Activated CD4-positive, CD25-positive, alpha-beta regulatory T cell (primary cell): Measurements from ENCODE around the gene GAS7.

Source experiments
- DNase-seq, 4 experiments: peaks; one replicate each; lab custom pipeline; 2025; lab: John Stamatoyannopoulos, UW

GAS7 gene

GRCh38 chr17:10198509-10199249 is at the start of gene GAS7:
GAS7 (minus strand) TSS chr17:10198606.
- no peak for DNase-seq

- DNase-seq = no peak
Observed at GRCh38 chr17:10247810-10248209, 49.4 kb upstream of the GAS7 start.

- no peak for DNase-seq
Observed at GRCh38 chr17:10243883-10244844, 45.8 kb upstream of the GAS7 start.

- no peak for DNase-seq
Observed at GRCh38 chr17:10241781-10242180, 43.4 kb upstream of the GAS7 start.

GRCh38 chr17:10238661-10239060 is 40.3 kb upstream of the GAS7 start:
- DNase-seq = no peak

GRCh38 chr17:10234033-10234432 is 35.6 kb upstream of the GAS7 start:
- no peak for DNase-seq

- DNase-seq = no peak
Observed at GRCh38 chr17:10233161-10233560, 34.8 kb upstream of the GAS7 start.

- DNase-seq = no peak
Observed at GRCh38 chr17:10229181-10229580, 30.8 kb upstream of the GAS7 start.

GRCh38 chr17:10226930-10227695 is 28.7 kb upstream of the GAS7 start:
- DNase-seq = no peak

GRCh38 chr17:10224582-10225195 is 26.3 kb upstream of the GAS7 start:
- no peak for DNase-seq

GRCh38 chr17:10219193-10219592 is 20.8 kb upstream of the GAS7 start:
- no peak for DNase-seq

GRCh38 chr17:10217916-10218315 is 19.5 kb upstream of the GAS7 start:
- DNase-seq = no peak

- no peak for DNase-seq
Observed at GRCh38 chr17:10216213-10216938, 18.0 kb upstream of the GAS7 start.

- DNase-seq = no peak
Observed at GRCh38 chr17:10215286-10215685, 16.9 kb upstream of the GAS7 start.

GRCh38 chr17:10211666-10212065 is 13.3 kb upstream of the GAS7 start:
- DNase-seq = no peak

- DNase-seq = no peak
Observed at GRCh38 chr17:10210151-10210574, 11.8 kb upstream of the GAS7 start.

- no peak for DNase-seq
Observed at GRCh38 chr17:10208604-10209193, 10.3 kb upstream of the GAS7 start.

- DNase-seq = no peak
Observed at GRCh38 chr17:10207153-10207552, 8.7 kb upstream of the GAS7 start.

GRCh38 chr17:10205549-10206185 is 7.3 kb upstream of the GAS7 start:
- no peak for DNase-seq

- DNase-seq = no peak
Observed at GRCh38 chr17:10201680-10202079, 3.3 kb upstream of the GAS7 start.
